GM12878 (cell line): ENCODE results near the gene PARP15. TPM values are rescaled to one million over a fixed set of nuclear protein-coding genes. Genes with fewer than 3 reads are reported as not detected.

Source experiments
- ATAC-seq: fragments of 200-7000 bp; cut with Tn5 transposase; 3 replicates; pipeline ENCODE4 v1.9.1; 2020; ENCODE audit warnings: mild to moderate bottlenecking, moderate library complexity
- BruUV-seq: library from RNA; stranded (reverse); fragments of 400-500 nt; replicated peaks from 2 replicates; lab custom pipeline; 2021; lab: Mats Ljungman, UMichigan
- CTCF ChIA-PET: fragments of 300-600 bp; sonication (Branson Sonifier 250); formaldehyde crosslinking; extraction: SDS; loops from one replicate; lab custom pipeline; 2021; ENCODE audit warnings: inconsistent platforms; lab: Yijun Ruan, JAX
- POLR2A ChIA-PET: fragments of 350-600 bp; formaldehyde crosslinking; extraction: SDS; loops from one replicate; lab custom pipeline; 2021; ENCODE audit warnings: inconsistent platforms; lab: Charles Lee
- RAD21 ChIA-PET: fragments of 300-600 bp; sonication (Branson Sonifier 250); formaldehyde crosslinking; loops from one replicate; lab custom pipeline; 2023; ENCODE audit warnings: antibody characterized with exemption; ENCODE audit not compliant: unreplicated experiment; lab: Charles Lee
- SMC1A ChIA-PET: fragments of 300-600 bp; sonication (Branson Sonifier 250); formaldehyde crosslinking; loops from one replicate; lab custom pipeline; 2023; ENCODE audit not compliant: unreplicated experiment, uncharacterized antibody; lab: Charles Lee
- DNase-seq: peaks from one replicate; pipeline ENCODE4 v3.0.0-alpha.2; 2011; ENCODE audit warnings: low read depth, low spot score
- FAIRE-seq: peaks from 3 replicates; lab custom pipeline; 2011; peaks lifted over from hg19 to GRCh38; lab: Jason Lieb, UNC
- H2AFZ ChIP-seq: 2 replicates; pipeline ENCODE4 v1.6.0; 2011; ENCODE audit warnings: low read depth, low read length, control low read depth; ENCODE audit not compliant: control insufficient read depth
- H3K27ac ChIP-seq: 2 replicates; pipeline ENCODE4 v1.5.1; 2011; ENCODE audit warnings: control low read depth; ENCODE audit not compliant: control insufficient read depth, insufficient read depth
- H3K27me3 ChIP-seq, 2 experiments: replicated peaks in 1 of 2; 2 replicates each; pipeline versions ENCODE4 v1.6.0 to v1.6.1; 2011; ENCODE audit warnings: low read length in 1 of 2; ENCODE audit not compliant: control insufficient read depth in 2 of 2, insufficient read depth in 2 of 2
- H3K36me3 ChIP-seq, 2 experiments: 2 replicates each; pipeline ENCODE4 v1.5.1; 2011; ENCODE audit warnings: low read length in 1 of 2; ENCODE audit not compliant: control insufficient read depth in 2 of 2, insufficient read depth in 2 of 2
- H3K4me1 ChIP-seq: 2 replicates; pipeline ENCODE4 v1.6.1; 2011; ENCODE audit warnings: mild to moderate bottlenecking, low read length, moderate library complexity, mixed read lengths; ENCODE audit not compliant: control insufficient read depth, insufficient read depth
- H3K4me2 ChIP-seq: 2 replicates; pipeline ENCODE4 v1.6.0; 2011; ENCODE audit warnings: control low read depth; ENCODE audit not compliant: control insufficient read depth, insufficient read depth
- H3K4me3 ChIP-seq: fragments of 200-600 bp; sonication (generic); 2 replicates; pipeline ENCODE4 v1.5.1; 2016
- H3K79me2 ChIP-seq: 2 replicates; pipeline ENCODE4 v1.6.0; 2011; ENCODE audit warnings: low read length; ENCODE audit not compliant: control insufficient read depth, insufficient read depth
- H3K9ac ChIP-seq: 2 replicates; pipeline ENCODE4 v1.8.0; 2011; ENCODE audit warnings: low read length, control low read depth, mixed read lengths; ENCODE audit not compliant: control insufficient read depth, insufficient read depth
- H3K9me3 ChIP-seq: replicated peaks from 3 replicates; pipeline ENCODE4 v1.5.1; 2011; ENCODE audit warnings: mild to moderate bottlenecking, low read length; ENCODE audit not compliant: control insufficient read depth, insufficient read depth
- H4K20me1 ChIP-seq: 2 replicates; pipeline ENCODE4 v1.6.0; 2011; ENCODE audit not compliant: control insufficient read depth, insufficient read depth
- CUX1 ChIP-seq: IDR thresholded peaks from 2 replicates; pipeline ENCODE4 v1.6.1; 2012; ENCODE audit warnings: improper control_type of control experiment, low read depth, low read length; ENCODE audit not compliant: insufficient replicate concordance
- DPF2 ChIP-seq: fragments of 450-650 bp; IDR thresholded peaks from 2 replicates; pipeline ENCODE4 v1.6.1; 2017; ENCODE audit warnings: mild to moderate bottlenecking
- EGR1 ChIP-seq, 2 experiments: IDR thresholded peaks; 1 replicate in 1 of 2; 2 replicates in 1 of 2; pipeline ENCODE4 v1.6.1; 2011 to 2012; ENCODE audit warnings: low read depth in 2 of 2, low read length in 2 of 2, borderline replicate concordance in 1 of 2, mild to moderate bottlenecking in 1 of 2, moderate library complexity in 1 of 2
- FOS ChIP-seq: IDR thresholded peaks from 3 replicates; pipeline ENCODE4 v1.6.1; 2011; ENCODE audit warnings: borderline replicate concordance; ENCODE audit not compliant: insufficient read length; ENCODE audit errors: extremely low read depth
- KDM1A ChIP-seq: fragments of 200-600 bp; sonication (generic); IDR thresholded peaks from 2 replicates; pipeline ENCODE4 v1.6.1; 2016; ENCODE audit warnings: borderline replicate concordance
- PKNOX1 ChIP-seq: fragments of 450-650 bp; IDR thresholded peaks from 2 replicates; pipeline ENCODE4 v1.6.1; 2016; ENCODE audit warnings: mild to moderate bottlenecking
- RUNX3 ChIP-seq: IDR thresholded peaks from 2 replicates; pipeline ENCODE4 v1.6.1; 2012; ENCODE audit warnings: low read length, inconsistent platforms
- SMAD5 ChIP-seq: IDR thresholded peaks from 2 replicates; pipeline ENCODE4 v1.6.1; 2016; ENCODE audit warnings: antibody characterized with exemption, low read depth
- SUPT20H ChIP-seq: IDR thresholded peaks from 2 replicates; pipeline ENCODE4 v1.6.1; 2011; ENCODE audit warnings: low read depth, mild to moderate bottlenecking, low read length, moderate library complexity, borderline replicate concordance; ENCODE audit not compliant: control insufficient read depth
- TAF1 ChIP-seq: IDR thresholded peaks from 2 replicates; pipeline ENCODE4 v1.6.1; 2011; ENCODE audit warnings: mild to moderate bottlenecking, low read depth, low read length, borderline replicate concordance
- ZBTB4 ChIP-seq: fragments of 450-650 bp; formaldehyde crosslinking; IDR thresholded peaks from 2 replicates; pipeline ENCODE4 v1.4.0; 2022; ENCODE audit warnings: mild to moderate bottlenecking, moderate library complexity
- ZNF24 ChIP-seq: fragments of 450-650 bp; IDR thresholded peaks from 2 replicates; pipeline ENCODE4 v1.6.1; 2017; ENCODE audit warnings: antibody characterized with exemption, mild to moderate bottlenecking
- WGBS: methylation state at CpG from one replicate; pipeline ENCODE4 v1.1.6; 2016; ENCODE audit warnings: low lambda C conversion rate; ENCODE audit not compliant: insufficient replicate concordance, insufficient coverage; ENCODE audit errors: missing lambda C conversion rate; 5-methylcytosine and 5-hydroxymethylcytosine counted together
- in situ Hi-C: fragments of 300-500 bp; cut with MboI; formaldehyde crosslinking; loops from 9 replicates; pipeline ENCODE4 v1.14.3; 2018; ENCODE audit warnings: mixed read lengths
- intact Hi-C: fragments of 100-400 bp; cut with micrococcal nuclease; formaldehyde crosslinking; loops from one replicate; pipeline ENCODE4 v1.14.2; 2022; ENCODE audit not compliant: unreplicated experiment
- polyA plus RNA-seq, 11 experiments: library from polyadenylated mRNA; depleted of rRNA in 4 of 11; unstranded in 6 of 11; stranded (reverse) in 5 of 11; fragments of >200 nt; fragmentation: Nextera tagmentation in 4 of 11; fragmentation: Illumina TruSeq in 1 of 11; extraction: Ambion mirVana in 4 of 11; extraction: Trizol in 1 of 11; gene quantifications; 1 replicate in 1 of 11; 2 replicates in 10 of 11; pipeline versions ENCODE4 v1.2.1 to v1.2.3, GENCODE V29; 2011 to 2016; ENCODE audit warnings: inconsistent platforms in 2 of 11, missing spikeins in 2 of 11, low read depth in 1 of 11
- total RNA-seq, 4 experiments: library from RNA; depleted of rRNA in 3 of 4; stranded (reverse); fragments of >200 nt in 3 of 4; fragmentation: Illumina TruSeq in 1 of 4; extraction: Trizol in 1 of 4; gene quantifications; 2 replicates each; pipeline versions ENCODE4 v1.2.1 to v1.2.3, GENCODE V29; 2013 to 2021

Gene PARP15
- total and polyA plus RNA-seq, 10 of the 15 experiments (the other 5 are each of a cell fraction or from before 2014, with no cell fraction given): 9.0 to 234 (median 36.3) TPM

GRCh38 chr3:122559906-122560305 is 17.5 kb upstream of the PARP15 start:
- POLR2A ChIA-PET: interaction anchor here (6.3 kb wide), 1 partner anchor 119 kb away, joined by 65 read pairs; the partner anchor contains the start of gene PARP14
- no TSS peak for BruUV-seq
- H3K9me3 ChIP-seq: no peaks in the 10 kb centered on the region
- no peak for ATAC-seq
- no peak for DNase-seq
- H3K4me2 ChIP-seq: no peak overlapping the region
- no peaks in the 10 kb centered on the region for H3K27me3 ChIP-seq
- no peak overlapping the region for H3K27ac ChIP-seq
- H3K4me3 ChIP-seq: no peak overlapping the region
- H3K79me2 ChIP-seq: peaks cover 24% of the 10 kb centered on the region
- no peak for FAIRE-seq
- H3K9ac ChIP-seq: no peak overlapping the region
- in situ Hi-C loops (loop anchor here (5.0 kb wide), 1 partner anchor 117 kb away; no protein-coding TSS in a partner anchor), intact Hi-C loops (loop anchor here (1.0 to 10.0 kb wide), 5 partner anchors 51 to 467 kb away; partner anchors contain the start of genes HSPBAP1, SEMA5B and SLC49A4)
- peaks cover 4% of the 10 kb centered on the region; the same call in 1 of the 2 replicates for H3K4me1 ChIP-seq
- H2AFZ ChIP-seq: no peak overlapping the region
- peaks cover 2 to 12% of the 10 kb centered on the region in 2 experiments; a peak in 3 of 4 replicates for H3K36me3 ChIP-seq
- SMC1A ChIA-PET: interaction anchor here (1.0 to 13.0 kb wide), 19 partner anchors 12 to 200 kb away, joined by 3 to 250 read pairs (median 5); partner anchors contain the start of genes PARP14 and PARP15
- RAD21 ChIA-PET: interaction anchor here (1.0 to 11.8 kb wide), 3 partner anchors 17 to 119 kb away, joined by 3 to 236 read pairs (median 149); partner anchors contain the start of genes PARP14 and PARP15
- H4K20me1 ChIP-seq: no peaks in the 10 kb centered on the region
- CTCF ChIA-PET: interaction anchor here (0.6 to 6.3 kb wide), 18 partner anchors 11 to 175 kb away, joined by 3 to 192 read pairs (median 4); partner anchors contain the start of genes FAM162A, KPNA1 and PARP14
- 92% methylated on average over 3 of the region's 3 CpGs for WGBS
- TF ChIP-seq RUNX3 (no peak), DPF2 (no peak), FOS (no peak), KDM1A (no peak), ZNF24 (no peak), ZBTB4 (CRISPR knock-in tag) (no peak), PKNOX1 (no peak), TAF1 (no peak), EGR1 (IDR thresholded peaks at IDR 0.05; ENCODE audit: borderline replicate concordance in 1 of 2, low read depth in 2 of 2, low read length in 2 of 2) (no peak), SUPT20H (no peak), CUX1 (no peak), SMAD5 (no peak)
